HG02759 (cell line): ENCODE results near the gene BNIP5.

ENCODE experiments used
- ATAC-seq: cut with Tn5 transposase; IDR thresholded peaks from one replicate; pipeline ENCODE4 v1.9.1; 2021; ENCODE audit warnings: mild to moderate bottlenecking, moderate library complexity; ENCODE audit not compliant: unreplicated experiment

Gene BNIP5

GRCh38 chr6:36336779-36337241 lies at the start of gene BNIP5:
BNIP5 (minus strand) TSS chr6:36336888; CDS start chr6:36330690, 6,198 bp downstream.
- no peak for ATAC-seq

GRCh38 chr6:36384095-36384494 lies 47.4 kb upstream of the BNIP5 start:
- no peak for ATAC-seq

- ATAC-seq: no peak
Measured at GRCh38 chr6:36383606-36384005, 46.9 kb upstream of the BNIP5 start.

GRCh38 chr6:36382976-36383375 lies 46.3 kb upstream of the BNIP5 start:
- ATAC-seq: no peak

GRCh38 chr6:36381502-36382389 lies 45.1 kb upstream of the BNIP5 start:
- no peak for ATAC-seq

GRCh38 chr6:36380166-36380565 lies 43.5 kb upstream of the BNIP5 start:
- ATAC-seq: no peak

- no peak for ATAC-seq
Measured at GRCh38 chr6:36378936-36379335, 42.2 kb upstream of the BNIP5 start.

GRCh38 chr6:36378243-36378920 lies 41.7 kb upstream of the BNIP5 start:
- no peak for ATAC-seq

GRCh38 chr6:36377594-36377993 lies 40.9 kb upstream of the BNIP5 start:
- no peak for ATAC-seq

GRCh38 chr6:36376742-36377141 lies 40.1 kb upstream of the BNIP5 start:
- no peak for ATAC-seq

- ATAC-seq: no peak
Measured at GRCh38 chr6:36376183-36376582, 39.5 kb upstream of the BNIP5 start.

GRCh38 chr6:36375644-36376155 lies 39.0 kb upstream of the BNIP5 start:
- no peak for ATAC-seq

GRCh38 chr6:36374972-36375371 lies 38.3 kb upstream of the BNIP5 start:
- ATAC-seq: no peak

GRCh38 chr6:36374194-36374593 lies 37.5 kb upstream of the BNIP5 start:
- no peak for ATAC-seq

- no peak for ATAC-seq
Measured at GRCh38 chr6:36373368-36374019, 36.8 kb upstream of the BNIP5 start.

- ATAC-seq: no peak
Measured at GRCh38 chr6:36372088-36372487, 35.4 kb upstream of the BNIP5 start.

- no peak for ATAC-seq
Measured at GRCh38 chr6:36371211-36371610, 34.5 kb upstream of the BNIP5 start.

GRCh38 chr6:36370638-36371037 lies 34.0 kb upstream of the BNIP5 start:
- no peak for ATAC-seq

GRCh38 chr6:36368921-36369865 lies 32.5 kb upstream of the BNIP5 start:
- ATAC-seq: no peak

GRCh38 chr6:36368421-36368820 lies 31.7 kb upstream of the BNIP5 start:
- no peak for ATAC-seq
